Measurements from ENCODE around the gene C7orf33. TPM values are rescaled to one million over a fixed set of nuclear protein-coding genes. Genes with fewer than 3 reads are reported as not detected.
"Not testable (repeated sequence)": the region's sequence is repeated elsewhere in the genome, so short reads cannot be mapped to it uniquely, and the experiment has no call there.

C7orf33 gene
- total RNA-seq, 2 experiments from 2014 or later: not detected

DNA sequence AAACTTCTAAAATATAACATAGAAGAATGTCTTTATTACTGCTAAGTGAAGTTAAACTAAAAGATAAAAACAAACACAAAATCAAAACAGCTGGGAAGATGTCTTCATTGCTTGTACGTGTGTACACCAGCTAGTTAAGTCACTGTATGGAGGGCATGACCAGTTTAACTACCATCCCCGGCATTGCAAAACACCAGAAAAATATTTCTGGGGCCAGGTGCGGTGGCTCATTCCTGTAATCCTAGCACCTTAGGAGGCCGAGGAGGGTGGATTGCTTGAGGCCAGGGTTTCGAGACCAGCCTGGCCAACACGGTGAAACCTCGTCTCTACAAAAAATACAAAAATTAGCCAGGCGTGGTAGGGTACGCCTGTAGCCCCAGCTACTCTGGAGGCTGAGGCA, 19.2 kb upstream of the C7orf33 start:
- no peaks in the 10 kb centered on the region for H3K36me3 ChIP-seq (ENCODE audit: insufficient read depth, low read length)
- TF ChIP-seq, protein P1, sequence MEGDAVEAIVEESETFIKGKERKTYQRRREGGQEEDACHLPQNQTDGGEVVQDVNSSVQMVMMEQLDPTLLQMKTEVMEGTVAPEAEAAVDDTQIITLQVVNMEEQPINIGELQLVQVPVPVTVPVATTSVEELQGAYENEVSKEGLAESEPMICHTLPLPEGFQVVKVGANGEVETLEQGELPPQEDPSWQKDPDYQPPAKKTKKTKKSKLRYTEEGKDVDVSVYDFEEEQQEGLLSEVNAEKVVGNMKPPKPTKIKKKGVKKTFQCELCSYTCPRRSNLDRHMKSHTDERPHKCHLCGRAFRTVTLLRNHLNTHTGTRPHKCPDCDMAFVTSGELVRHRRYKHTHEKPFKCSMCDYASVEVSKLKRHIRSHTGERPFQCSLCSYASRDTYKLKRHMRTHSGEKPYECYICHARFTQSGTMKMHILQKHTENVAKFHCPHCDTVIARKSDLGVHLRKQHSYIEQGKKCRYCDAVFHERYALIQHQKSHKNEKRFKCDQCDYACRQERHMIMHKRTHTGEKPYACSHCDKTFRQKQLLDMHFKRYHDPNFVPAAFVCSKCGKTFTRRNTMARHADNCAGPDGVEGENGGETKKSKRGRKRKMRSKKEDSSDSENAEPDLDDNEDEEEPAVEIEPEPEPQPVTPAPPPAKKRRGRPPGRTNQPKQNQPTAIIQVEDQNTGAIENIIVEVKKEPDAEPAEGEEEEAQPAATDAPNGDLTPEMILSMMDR (conservative IDR thresholded peaks at IDR 0.05; ENCODE audit: low read length): no peak
- no peak for TF ChIP-seq EZH2phosphoT487 (IDR thresholded peaks at IDR 0.05; ENCODE audit: borderline replicate concordance, low read depth, low read length)
- no peak overlapping the region for H3K27ac ChIP-seq (ENCODE audit: low read depth, low read length, poor library complexity, severe bottlenecking)
- intact Hi-C loops (cut with micrococcal nuclease; ENCODE audit: unreplicated experiment): loop anchor here (10.0 kb wide), 1 partner anchor 223 kb away; no protein-coding TSS in a partner anchor
- ChIA-PET CTCF (ENCODE audit: unreplicated experiment) (no interaction called here), POLR2A (interaction anchor here (0.6 kb wide), 1 partner anchor 44 kb away, joined by 4 read pairs; no protein-coding TSS in a partner anchor)
- BruUV-seq (replicated peaks): no TSS peak
- H2AFZ ChIP-seq (ENCODE audit: low read length): no peak overlapping the region
- no peaks in the 10 kb centered on the region for H3K79me2 ChIP-seq (ENCODE audit: insufficient read depth, low read depth, low read length)
- H3K9me2 ChIP-seq (ENCODE audit: insufficient read depth, low read length): no peaks in the 10 kb centered on the region
- no peaks in the 10 kb centered on the region for H3K4me1 ChIP-seq (ENCODE audit: insufficient read depth, low read length, poor library complexity, severe bottlenecking)
- H3K4me3 ChIP-seq (ENCODE audit: low read depth, low read length, poor library complexity, severe bottlenecking): no peak overlapping the region
- no peak overlapping the region for H3K4me2 ChIP-seq (ENCODE audit: low read length)
- H3K9me3 ChIP-seq (ENCODE audit: low read length): no peaks in the 10 kb centered on the region
- H4K20me1 ChIP-seq (ENCODE audit: insufficient read depth, low read length): no peaks in the 10 kb centered on the region
- DNase-seq (ENCODE audit: low spot score): no peak

DNA sequence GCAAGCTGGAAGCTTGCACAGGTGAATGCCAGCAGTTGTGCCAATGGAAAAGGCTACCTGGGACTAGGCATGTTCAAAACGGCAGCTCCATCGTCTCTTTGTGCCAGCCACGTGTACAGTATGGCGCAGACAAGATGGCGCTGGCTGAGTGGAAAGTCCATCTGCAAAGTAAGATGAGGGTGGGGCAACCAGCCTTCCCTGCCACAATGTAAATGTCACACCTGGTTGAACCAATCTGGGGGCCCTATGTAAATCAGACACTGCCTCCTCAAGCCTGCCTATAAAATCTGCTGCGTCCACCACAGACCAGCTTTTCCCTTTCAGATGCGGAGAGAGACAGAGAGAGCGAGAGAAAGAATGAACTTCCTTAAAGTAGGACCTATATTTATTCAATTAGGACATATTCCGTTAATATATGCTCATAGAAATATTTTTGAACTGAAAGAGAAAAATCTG, 18.5 kb upstream of the C7orf33 start:
- no peaks in the 10 kb centered on the region for H3K9me3 ChIP-seq (ENCODE audit: low read length)
- no peak for DNase-seq (ENCODE audit: low spot score)
- no peaks in the 10 kb centered on the region for H3K36me3 ChIP-seq (ENCODE audit: insufficient read depth, low read length)
- no peak for TF ChIP-seq EZH2phosphoT487 (IDR thresholded peaks at IDR 0.05; ENCODE audit: borderline replicate concordance, low read depth, low read length)
- TF ChIP-seq, protein P1 (conservative IDR thresholded peaks at IDR 0.05; ENCODE audit: low read length): no peak
- H3K4me2 ChIP-seq (ENCODE audit: low read length): no peak overlapping the region
- POLR2A ChIA-PET: no interaction called here
- no peaks in the 10 kb centered on the region for H3K9me2 ChIP-seq (ENCODE audit: insufficient read depth, low read length)
- intact Hi-C loops (cut with micrococcal nuclease; ENCODE audit: unreplicated experiment): loop anchor here (10.0 kb wide), 1 partner anchor 223 kb away; no protein-coding TSS in a partner anchor
- no peak overlapping the region for H3K4me3 ChIP-seq (ENCODE audit: low read depth, low read length, poor library complexity, severe bottlenecking)
- BruUV-seq (replicated peaks): no TSS peak
- H2AFZ ChIP-seq (ENCODE audit: low read length): no peak overlapping the region
- no peaks in the 10 kb centered on the region for H4K20me1 ChIP-seq (ENCODE audit: insufficient read depth, low read length)
- H3K79me2 ChIP-seq (ENCODE audit: insufficient read depth, low read depth, low read length): no peaks in the 10 kb centered on the region
- H3K27ac ChIP-seq (ENCODE audit: low read depth, low read length, poor library complexity, severe bottlenecking): no peak overlapping the region
- no peaks in the 10 kb centered on the region for H3K4me1 ChIP-seq (ENCODE audit: insufficient read depth, low read length, poor library complexity, severe bottlenecking)
- CTCF ChIA-PET (ENCODE audit: unreplicated experiment): no interaction called here

DNA sequence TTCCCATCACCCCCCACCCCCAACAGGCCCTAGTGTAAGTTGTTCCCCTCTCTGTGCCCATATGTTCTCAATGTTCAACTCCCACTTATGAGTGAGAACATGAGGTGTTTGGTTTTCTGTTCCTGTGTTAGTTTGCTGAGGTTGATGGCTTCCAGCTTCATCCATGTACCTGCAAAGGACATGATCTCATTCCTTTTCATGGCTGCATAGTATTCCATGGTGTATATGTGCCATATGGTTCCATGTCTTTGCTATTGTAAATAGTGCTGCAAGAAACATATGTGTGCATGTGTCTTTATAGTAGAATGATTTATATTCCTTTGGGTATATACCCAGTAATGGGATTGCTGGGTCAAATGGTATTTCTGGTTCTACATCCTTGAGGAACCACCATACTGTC, 17.0 kb upstream of the C7orf33 start:
- H3K27ac ChIP-seq (ENCODE audit: low read depth, low read length, poor library complexity, severe bottlenecking); H3K4me1 ChIP-seq (ENCODE audit: insufficient read depth, low read length, poor library complexity, severe bottlenecking); H4K20me1 ChIP-seq (ENCODE audit: insufficient read depth, low read length); H3K9me3 ChIP-seq (ENCODE audit: low read length); H3K79me2 ChIP-seq (ENCODE audit: insufficient read depth, low read depth, low read length); DNase-seq (ENCODE audit: low spot score); H3K4me3 ChIP-seq (ENCODE audit: low read depth, low read length, poor library complexity, severe bottlenecking); H3K4me2 ChIP-seq (ENCODE audit: low read length); H3K9me2 ChIP-seq (ENCODE audit: insufficient read depth, low read length); H3K36me3 ChIP-seq (ENCODE audit: insufficient read depth, low read length); CTCF ChIA-PET (ENCODE audit: unreplicated experiment); H2AFZ ChIP-seq (ENCODE audit: low read length); BruUV-seq (replicated peaks): not testable (repeated sequence)
- POLR2A ChIA-PET: interaction anchor here (1.1 kb wide), 1 partner anchor 389 kb away, joined by 3 read pairs; no protein-coding TSS in a partner anchor
- intact Hi-C loops (cut with micrococcal nuclease; ENCODE audit: unreplicated experiment): loop anchor here (10.0 kb wide), 1 partner anchor 221 kb away; no protein-coding TSS in a partner anchor
